ENCODE results near the gene SIGLEC7.

DNA sequence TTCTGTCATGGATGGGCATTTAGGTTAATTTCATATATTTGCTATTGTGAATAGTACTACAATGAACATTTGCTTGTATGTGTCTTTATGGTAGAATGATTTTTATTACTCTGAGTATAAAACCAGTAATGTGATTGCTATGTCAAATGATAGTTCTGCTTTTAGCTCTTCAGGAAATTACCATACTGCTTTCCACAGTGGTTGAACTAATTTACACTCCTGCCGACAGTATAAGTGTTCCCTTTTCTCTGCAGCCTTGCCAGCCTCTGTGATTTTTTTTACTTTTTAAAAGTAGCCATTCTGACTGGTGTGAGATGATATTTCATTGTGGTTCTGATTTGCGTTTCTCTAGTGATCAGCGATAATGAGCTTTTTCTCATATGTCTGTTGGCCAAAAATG lies 6.5 kb downstream of the SIGLEC7 start:
- TF ChIP-seq, protein P1, sequence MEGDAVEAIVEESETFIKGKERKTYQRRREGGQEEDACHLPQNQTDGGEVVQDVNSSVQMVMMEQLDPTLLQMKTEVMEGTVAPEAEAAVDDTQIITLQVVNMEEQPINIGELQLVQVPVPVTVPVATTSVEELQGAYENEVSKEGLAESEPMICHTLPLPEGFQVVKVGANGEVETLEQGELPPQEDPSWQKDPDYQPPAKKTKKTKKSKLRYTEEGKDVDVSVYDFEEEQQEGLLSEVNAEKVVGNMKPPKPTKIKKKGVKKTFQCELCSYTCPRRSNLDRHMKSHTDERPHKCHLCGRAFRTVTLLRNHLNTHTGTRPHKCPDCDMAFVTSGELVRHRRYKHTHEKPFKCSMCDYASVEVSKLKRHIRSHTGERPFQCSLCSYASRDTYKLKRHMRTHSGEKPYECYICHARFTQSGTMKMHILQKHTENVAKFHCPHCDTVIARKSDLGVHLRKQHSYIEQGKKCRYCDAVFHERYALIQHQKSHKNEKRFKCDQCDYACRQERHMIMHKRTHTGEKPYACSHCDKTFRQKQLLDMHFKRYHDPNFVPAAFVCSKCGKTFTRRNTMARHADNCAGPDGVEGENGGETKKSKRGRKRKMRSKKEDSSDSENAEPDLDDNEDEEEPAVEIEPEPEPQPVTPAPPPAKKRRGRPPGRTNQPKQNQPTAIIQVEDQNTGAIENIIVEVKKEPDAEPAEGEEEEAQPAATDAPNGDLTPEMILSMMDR (IDR thresholded peaks at IDR 0.05 in 8 of 11, conservative IDR thresholded peaks at IDR 0.05 in 3 of 11) = no peak
- TF ChIP-seq POLR2A (IDR thresholded peaks at IDR 0.05) = no peak
- no peak for TF ChIP-seq POLR2AphosphoS5 (IDR thresholded peaks at IDR 0.05)

Data from spleen (tissue), 7 donors.